NCI-H748 (cell line): ENCODE data around the gene COG3.
A peak's percentile ranks its signal among the peaks of the same experiment; 100 is the strongest.

Experiments
- DNase-seq: peaks from one replicate; lab custom pipeline; 2025; ENCODE audit not compliant: unreplicated experiment; lab: John Stamatoyannopoulos, UW

The COG3 gene

DNA sequence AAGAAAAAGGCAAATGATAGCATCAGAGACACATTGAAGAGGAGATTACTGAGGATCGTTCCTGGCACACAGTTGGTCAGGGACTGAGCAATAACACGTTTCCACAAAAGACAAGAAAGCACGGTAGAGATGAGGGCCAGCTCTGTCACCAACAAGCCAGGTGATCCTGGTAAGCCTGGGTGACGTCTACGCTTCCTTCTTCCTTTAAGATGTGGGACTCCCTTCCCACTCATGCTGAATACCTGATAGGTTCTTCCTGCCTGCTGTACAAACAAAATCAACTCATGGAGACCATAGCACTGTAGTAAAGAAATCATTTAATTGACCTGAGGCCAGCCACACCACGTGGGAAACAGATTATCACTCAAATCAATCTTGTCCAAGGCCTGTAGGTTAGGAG is 19.7 kb upstream of the COG3 start:
- DNase-seq: no peak

GRCh38 chr13:45446181-45446580 is 18.6 kb upstream of the COG3 start:
- no peak for DNase-seq

DNA sequence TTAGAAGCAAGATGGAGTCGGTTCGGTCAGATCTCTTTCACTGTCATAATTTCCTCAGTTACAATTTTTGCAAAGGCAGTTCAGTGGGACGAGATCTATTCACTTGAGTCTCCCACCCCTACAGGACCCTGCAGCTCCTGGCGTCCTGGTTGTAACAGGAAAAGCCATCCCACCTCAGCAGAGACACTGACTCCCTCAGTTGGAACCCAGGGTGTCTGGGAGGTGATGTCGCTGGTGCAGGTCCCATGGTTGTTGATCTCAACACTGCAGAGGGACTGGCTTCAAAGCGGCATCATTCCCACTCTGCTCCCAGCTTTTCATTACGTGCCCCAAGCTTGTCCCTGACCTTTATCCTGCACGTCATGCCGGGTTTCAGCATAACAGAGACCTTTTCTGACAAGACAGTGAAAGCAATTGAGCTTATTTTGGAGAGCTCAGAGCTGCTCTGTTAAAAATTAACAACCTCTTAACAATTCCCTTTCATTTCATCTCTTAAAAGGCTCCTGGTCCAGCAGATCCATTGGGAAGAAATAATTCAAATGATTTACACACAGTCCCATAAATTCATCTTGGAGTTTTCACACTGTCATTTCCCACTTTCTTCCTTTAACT is 17.6 kb upstream of the COG3 start:
- DNase-seq: no peak

DNA sequence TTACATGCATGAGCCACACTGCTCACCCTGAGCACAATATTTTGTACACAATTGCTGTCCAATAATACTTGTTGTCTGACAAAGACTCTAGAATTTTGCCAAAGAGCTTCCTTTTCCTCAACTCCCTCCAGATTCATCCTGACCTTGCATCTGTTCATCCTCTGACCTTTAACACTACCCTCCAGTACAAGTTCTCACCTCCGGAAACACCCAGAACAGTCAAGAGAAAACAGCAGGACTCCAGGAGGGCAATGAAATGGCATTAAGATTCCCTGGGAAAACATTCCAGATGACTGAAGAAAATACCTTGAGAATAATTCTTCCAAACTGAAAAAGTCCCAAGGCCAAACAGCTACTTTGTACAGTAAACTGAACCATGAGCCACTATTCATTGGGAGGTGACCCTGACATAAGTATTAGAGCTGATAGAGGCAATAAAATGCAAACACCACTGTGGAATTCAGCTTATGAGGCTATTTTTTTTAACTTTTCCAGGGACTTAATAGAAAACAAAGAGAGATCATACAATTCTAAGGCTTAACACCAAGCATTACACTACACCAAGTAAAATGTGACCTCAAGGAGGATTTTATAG is 15.7 kb upstream of the COG3 start:
- no peak for DNase-seq

- DNase-seq: no peak
Measured at GRCh38 chr13:45451282-45451681, 13.5 kb upstream of the COG3 start.

- no peak for DNase-seq
Measured at GRCh38 chr13:45454204-45454603, 10.5 kb upstream of the COG3 start.

- DNase-seq: no peak
Measured at GRCh38 chr13:45456196-45456972, 8.4 kb upstream of the COG3 start.

GRCh38 chr13:45464141-45464686 is 525 bp upstream of the COG3 start:
- DNase-seq: no peak

GRCh38 chr13:45466359-45466758 is 1.6 kb downstream of the COG3 start:
- DNase-seq: no peak

- DNase-seq: peak; percentile 72
Measured at GRCh38 chr13:45468635-45469034, 3.9 kb downstream of the COG3 start.

DNA sequence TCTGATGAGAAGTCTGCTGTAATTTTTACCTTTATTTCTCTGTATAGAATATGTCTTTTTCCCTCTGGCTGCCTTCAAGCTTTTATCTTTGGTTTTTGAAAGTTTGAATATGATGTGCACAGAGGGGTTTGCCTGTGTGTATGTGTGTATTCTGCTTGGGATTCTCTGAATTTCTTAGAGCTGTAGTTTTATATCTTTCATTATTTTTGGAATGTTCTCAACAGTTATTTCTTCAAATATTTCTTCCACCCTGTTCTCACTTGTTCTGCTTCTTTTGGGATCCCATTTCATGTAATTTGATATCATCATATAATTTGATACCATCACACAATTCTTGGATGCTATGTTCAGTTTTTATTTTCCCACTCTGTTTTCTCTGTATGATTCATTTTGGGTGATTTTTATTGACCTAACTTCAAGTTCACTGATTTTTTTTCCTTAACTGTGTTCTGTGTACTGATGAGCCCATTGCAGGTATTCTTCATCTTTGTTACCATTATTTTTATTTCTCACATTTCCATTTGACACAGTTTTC is 7.5 kb downstream of the COG3 start:
- no peak for DNase-seq

GRCh38 chr13:45473627-45474026 is 8.9 kb downstream of the COG3 start:
- no peak for DNase-seq

GRCh38 chr13:45474584-45475454 is 10.1 kb downstream of the COG3 start:
- no peak for DNase-seq

- no peak for DNase-seq
Measured at GRCh38 chr13:45479661-45480060, 14.9 kb downstream of the COG3 start.

DNA sequence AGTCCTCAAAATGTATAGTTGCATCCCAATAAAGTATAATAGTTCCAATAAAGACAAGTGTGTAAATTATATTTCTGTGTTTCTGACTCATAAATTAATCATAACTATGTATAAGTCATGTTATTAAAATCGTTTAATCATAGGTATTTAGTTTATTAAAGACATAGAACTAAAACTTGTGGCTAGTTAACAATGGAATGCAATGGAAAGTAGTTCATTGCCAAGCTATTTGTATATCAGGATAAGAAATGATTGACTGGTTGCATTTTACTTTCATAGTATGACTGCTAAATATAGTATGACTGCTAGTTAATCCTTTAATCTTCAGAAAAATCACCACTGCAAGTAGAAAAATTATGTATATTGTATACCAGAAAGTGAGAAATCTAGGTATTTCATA is 16.9 kb downstream of the COG3 start:
- no peak for DNase-seq

DNA sequence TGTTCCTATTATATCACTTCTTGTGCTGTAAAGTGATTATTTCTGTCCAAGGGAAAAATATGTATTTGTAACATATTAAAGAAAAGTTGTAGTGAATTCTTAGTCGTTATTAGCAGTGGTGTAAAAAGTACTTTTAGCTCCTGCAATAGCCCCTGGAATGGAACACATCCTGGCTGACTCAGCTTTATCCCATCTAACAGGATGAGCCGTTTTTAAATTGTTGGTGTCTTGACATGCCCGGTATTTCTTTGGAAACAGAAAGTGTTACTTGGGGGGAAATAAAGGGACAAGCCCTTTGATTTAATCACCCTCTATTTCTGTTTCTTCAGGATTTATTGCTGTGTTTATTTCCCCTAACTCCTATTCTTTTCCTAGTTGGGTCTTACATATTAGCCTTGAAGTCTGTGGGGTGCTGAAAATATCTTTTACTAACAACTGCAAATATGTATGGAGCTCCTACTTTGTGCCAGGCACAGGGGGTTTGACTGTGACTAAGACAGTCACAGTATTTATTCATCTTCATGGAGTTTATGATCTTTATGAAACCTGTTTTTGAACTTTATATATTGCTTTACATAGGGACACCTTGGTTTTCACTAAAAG is 17.9 kb downstream of the COG3 start:
- DNase-seq: no peak

GRCh38 chr13:45487604-45488003 is 22.9 kb downstream of the COG3 start:
- no peak for DNase-seq

- DNase-seq: peak; percentile 2
Measured at GRCh38 chr13:45490068-45490467, 25.3 kb downstream of the COG3 start.

- DNase-seq: no peak
Measured at GRCh38 chr13:45492538-45492937, 27.8 kb downstream of the COG3 start.

GRCh38 chr13:45496942-45497341 is 32.2 kb downstream of the COG3 start:
- no peak for DNase-seq
